ENCODE results near the gene BRINP3. TPM values are rescaled to one million over a fixed set of nuclear protein-coding genes. Genes with fewer than 3 reads are reported as not detected.
A peak's percentile ranks its signal among the peaks of the same experiment; 100 is the strongest.

The BRINP3 gene
- total and polyA plus RNA-seq, 4 donors, result 24.4 to 86.6 (median 64.1) TPM

DNA sequence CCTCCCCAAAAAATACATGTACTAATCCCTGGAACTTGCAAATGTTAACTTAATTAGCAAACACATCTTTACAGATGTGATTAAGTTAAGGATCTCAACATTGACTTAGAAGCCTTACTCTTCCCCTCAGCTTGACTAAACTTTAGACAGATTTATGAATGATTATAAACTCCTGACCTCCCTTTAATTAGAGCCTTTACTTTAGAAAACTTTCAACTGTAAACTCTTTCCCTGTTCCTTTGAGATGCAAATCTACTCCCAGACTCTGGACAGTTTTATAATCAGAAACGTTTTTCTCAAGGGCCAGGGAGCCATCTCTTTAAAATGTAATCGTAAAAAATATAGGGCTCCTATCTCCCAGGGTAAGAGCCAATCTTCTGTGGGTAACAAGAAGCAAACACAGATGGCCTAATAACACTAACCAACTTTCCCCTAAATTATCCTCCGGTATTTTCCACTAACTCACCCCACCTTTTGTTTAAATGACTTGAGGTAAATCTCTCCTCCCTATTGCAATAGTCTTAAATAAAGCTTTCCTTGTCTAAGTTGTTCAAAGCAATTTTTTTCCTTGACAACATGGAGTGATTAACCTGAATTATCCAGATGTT lies 284.1 kb downstream of the BRINP3 start:
- no peaks in the 10 kb centered on the region for H3K36me3 ChIP-seq (ENCODE audit: control insufficient read depth, insufficient read depth, low read length)
- DNase-seq (ENCODE audit: low read depth in 4 of 6, low spot score in 6 of 6), result no peak
- H3K27ac ChIP-seq (ENCODE audit: low read depth, low read length), result no peak overlapping the region
- H3K4me3 ChIP-seq (ENCODE audit: low read depth, low read length), result no peak overlapping the region
- peaks cover 3% of the 10 kb centered on the region for H3K9me3 ChIP-seq (ENCODE audit: control insufficient read depth, insufficient read depth, low read length)
- H3K4me1 ChIP-seq (ENCODE audit: control insufficient read depth, insufficient read depth, low read length), result no peaks in the 10 kb centered on the region
- no peaks in the 10 kb centered on the region for H3K27me3 ChIP-seq (ENCODE audit: control insufficient read depth, insufficient read depth, low read length)
- WGBS (ENCODE audit: insufficient coverage), result 20% methylated on average over 1 of the region's 3 CpGs

DNA sequence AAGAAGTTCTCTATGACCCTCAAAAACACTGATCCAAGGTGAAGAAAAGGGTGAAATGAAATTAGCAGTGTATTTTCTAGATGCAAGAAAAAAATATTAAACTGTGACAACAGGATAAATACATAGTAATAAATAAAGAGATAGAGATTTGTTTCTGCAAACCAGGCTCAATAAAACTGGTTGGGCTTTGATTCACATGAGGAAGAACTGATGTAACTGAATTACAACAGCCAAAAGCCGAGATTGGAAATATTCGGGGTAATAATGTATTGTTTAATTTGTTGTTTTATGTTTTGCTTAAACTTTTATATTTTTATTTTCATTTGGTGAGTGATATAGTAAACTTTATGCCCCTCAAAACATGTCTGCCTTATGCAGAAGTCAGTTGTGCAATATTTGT lies 285.0 kb downstream of the BRINP3 start:
- H3K4me3 ChIP-seq (ENCODE audit: low read depth, low read length), result no peak overlapping the region
- WGBS (ENCODE audit: insufficient coverage), result no CpG with 5 or more reads among the region's 2 CpGs
- no peaks in the 10 kb centered on the region for H3K36me3 ChIP-seq (ENCODE audit: control insufficient read depth, insufficient read depth, low read length)
- no peaks in the 10 kb centered on the region for H3K4me1 ChIP-seq (ENCODE audit: control insufficient read depth, insufficient read depth, low read length)
- no peak overlapping the region for H3K27ac ChIP-seq (ENCODE audit: low read depth, low read length)
- no peak for DNase-seq (ENCODE audit: low read depth in 4 of 6, low spot score in 6 of 6)
- no peaks in the 10 kb centered on the region for H3K27me3 ChIP-seq (ENCODE audit: control insufficient read depth, insufficient read depth, low read length)
- no peaks in the 10 kb centered on the region for H3K9me3 ChIP-seq (ENCODE audit: control insufficient read depth, insufficient read depth, low read length)

DNA sequence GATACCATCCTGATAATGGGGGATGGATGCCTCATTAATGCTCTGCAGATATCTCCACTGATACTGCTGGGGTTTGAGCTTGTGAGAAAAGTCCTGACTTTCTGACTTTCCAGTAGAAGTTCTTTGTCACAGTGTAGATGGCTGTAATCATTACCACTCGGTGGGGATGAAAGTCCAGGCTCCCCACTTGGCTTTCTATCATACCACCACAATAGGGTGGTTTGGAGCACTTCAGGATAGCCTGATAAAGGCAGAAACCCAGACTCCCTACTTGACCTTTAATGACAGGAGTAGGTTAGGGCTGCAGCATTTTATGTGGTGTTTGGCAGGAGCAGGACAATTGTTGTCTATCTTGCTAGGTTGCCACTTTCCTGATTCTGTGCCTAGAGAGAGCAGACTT lies 294.1 kb downstream of the BRINP3 start:
- H3K4me1 ChIP-seq (ENCODE audit: control insufficient read depth, insufficient read depth, low read length), result no peaks in the 10 kb centered on the region
- H3K36me3 ChIP-seq (ENCODE audit: control insufficient read depth, insufficient read depth, low read length), result no peaks in the 10 kb centered on the region
- no CpG with 5 or more reads among the region's 1 CpG for WGBS (ENCODE audit: insufficient coverage)
- no peak overlapping the region for H3K27ac ChIP-seq (ENCODE audit: low read depth, low read length)
- no peaks in the 10 kb centered on the region for H3K9me3 ChIP-seq (ENCODE audit: control insufficient read depth, insufficient read depth, low read length)
- no peaks in the 10 kb centered on the region for H3K27me3 ChIP-seq (ENCODE audit: control insufficient read depth, insufficient read depth, low read length)
- no peak for DNase-seq (ENCODE audit: low read depth in 4 of 6, low spot score in 6 of 6)
- no peak overlapping the region for H3K4me3 ChIP-seq (ENCODE audit: low read depth, low read length)

DNA sequence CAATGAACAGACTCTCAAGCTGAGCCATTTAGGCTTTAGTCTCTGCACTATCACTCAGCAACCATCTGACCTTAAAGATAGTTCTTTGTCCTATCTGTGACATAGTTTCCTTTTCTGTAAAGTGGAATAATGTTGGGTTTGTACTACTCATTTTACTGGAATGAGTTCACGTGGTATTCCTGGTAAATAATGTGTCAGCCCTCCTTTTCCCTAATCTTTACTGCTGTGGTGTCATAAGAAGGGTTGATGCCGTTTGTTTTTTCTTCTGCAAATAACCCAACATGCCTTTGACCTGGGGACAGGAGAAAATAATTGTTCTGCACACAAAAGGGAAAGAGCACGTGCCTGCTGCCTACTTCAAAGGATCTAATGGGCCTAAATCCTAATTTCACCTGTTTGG lies 297.8 kb downstream of the BRINP3 start:
- WGBS (ENCODE audit: insufficient coverage), result no CpG with 5 or more reads among the region's 3 CpGs
- no peak for DNase-seq (ENCODE audit: low read depth in 4 of 6, low spot score in 6 of 6)
- Histone ChIP-seq H3K4me3 (ENCODE audit: low read depth, low read length) (no peak overlapping the region), H3K4me1 (ENCODE audit: control insufficient read depth, insufficient read depth, low read length) (no peaks in the 10 kb centered on the region), H3K27me3 (ENCODE audit: control insufficient read depth, insufficient read depth, low read length) (no peaks in the 10 kb centered on the region), H3K27ac (ENCODE audit: low read depth, low read length) (no peak overlapping the region), H3K36me3 (ENCODE audit: control insufficient read depth, insufficient read depth, low read length) (no peaks in the 10 kb centered on the region), H3K9me3 (ENCODE audit: control insufficient read depth, insufficient read depth, low read length) (no peaks in the 10 kb centered on the region)

DNA sequence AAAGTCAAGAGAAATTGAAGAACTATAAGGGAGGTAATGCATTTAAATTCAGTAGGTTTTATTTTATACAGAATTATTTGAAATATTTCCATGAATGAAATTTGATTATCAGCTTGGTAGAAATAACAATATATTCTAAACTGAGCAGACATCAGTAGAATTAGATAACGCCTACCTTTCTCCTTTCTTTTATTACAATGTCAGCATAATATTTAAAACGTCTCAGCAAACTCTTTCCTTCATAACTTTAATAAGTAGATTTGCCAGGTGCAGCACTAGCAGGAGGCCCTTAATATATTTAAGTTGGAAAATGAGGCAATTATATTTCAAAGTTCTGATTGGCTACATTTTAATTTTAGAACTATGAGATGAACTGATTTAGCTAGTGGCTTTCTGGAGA lies 298.8 kb downstream of the BRINP3 start:
- peak in 1 of 6 donors; percentile 14 for DNase-seq (ENCODE audit: low read depth in 4 of 6, low spot score in 6 of 6)
- Histone ChIP-seq H3K27me3 (ENCODE audit: control insufficient read depth, insufficient read depth, low read length) (no peaks in the 10 kb centered on the region), H3K4me1 (ENCODE audit: control insufficient read depth, insufficient read depth, low read length) (no peaks in the 10 kb centered on the region), H3K36me3 (ENCODE audit: control insufficient read depth, insufficient read depth, low read length) (no peaks in the 10 kb centered on the region), H3K4me3 (ENCODE audit: low read depth, low read length) (no peak overlapping the region), H3K9me3 (ENCODE audit: control insufficient read depth, insufficient read depth, low read length) (no peaks in the 10 kb centered on the region), H3K27ac (ENCODE audit: low read depth, low read length) (no peak overlapping the region)
- WGBS (ENCODE audit: insufficient coverage), result no CpG with 5 or more reads among the region's 2 CpGs

DNA sequence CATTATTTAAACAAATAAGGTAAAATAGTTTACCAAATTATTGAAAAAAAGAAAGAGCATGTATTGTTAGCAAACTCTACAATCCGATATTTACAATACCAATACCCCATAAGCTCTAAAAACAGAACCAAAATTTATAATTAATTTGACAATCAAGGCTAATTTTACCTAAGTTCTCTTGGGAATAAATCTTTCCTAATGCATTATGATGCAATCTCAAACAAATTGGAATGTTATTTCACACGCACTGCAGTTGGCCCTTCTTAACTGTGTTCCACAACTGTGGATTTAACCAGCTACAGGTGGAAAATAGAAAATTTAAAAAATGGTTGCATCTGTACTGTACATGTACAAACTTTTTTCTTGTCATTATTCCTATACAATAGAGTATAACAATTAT lies 300.1 kb downstream of the BRINP3 start:
- DNase-seq (ENCODE audit: low read depth in 4 of 6, low spot score in 6 of 6), result no peak
- no peaks in the 10 kb centered on the region for H3K27me3 ChIP-seq (ENCODE audit: control insufficient read depth, insufficient read depth, low read length)
- no peaks in the 10 kb centered on the region for H3K4me1 ChIP-seq (ENCODE audit: control insufficient read depth, insufficient read depth, low read length)
- no peak overlapping the region for H3K4me3 ChIP-seq (ENCODE audit: low read depth, low read length)
- H3K9me3 ChIP-seq (ENCODE audit: control insufficient read depth, insufficient read depth, low read length), result no peaks in the 10 kb centered on the region
- H3K36me3 ChIP-seq (ENCODE audit: control insufficient read depth, insufficient read depth, low read length), result no peaks in the 10 kb centered on the region
- no CpG with 5 or more reads among the region's 2 CpGs for WGBS (ENCODE audit: insufficient coverage)
- no peak overlapping the region for H3K27ac ChIP-seq (ENCODE audit: low read depth, low read length)

DNA sequence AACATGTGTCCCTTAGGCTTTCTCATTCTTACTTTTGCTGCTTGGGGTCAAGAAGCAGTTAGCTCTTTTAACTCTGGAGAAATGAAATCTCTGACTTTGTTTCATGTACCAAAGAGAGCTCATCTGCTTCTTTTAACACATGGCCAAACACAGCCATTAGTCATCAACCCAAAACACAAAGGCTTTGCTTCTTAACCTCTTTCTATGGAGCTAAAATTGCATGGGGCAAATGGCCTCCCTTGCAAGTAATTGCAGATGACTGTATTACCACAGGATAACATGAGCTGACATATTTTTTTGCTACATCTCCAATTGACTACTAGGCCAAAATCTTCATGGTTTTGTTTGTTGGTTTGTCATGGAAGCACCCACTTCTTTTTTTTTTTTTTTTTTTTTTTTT lies 300.9 kb downstream of the BRINP3 start:
- H3K4me3 ChIP-seq (ENCODE audit: low read depth, low read length), result no peak overlapping the region
- H3K27me3 ChIP-seq (ENCODE audit: control insufficient read depth, insufficient read depth, low read length), result no peaks in the 10 kb centered on the region
- H3K36me3 ChIP-seq (ENCODE audit: control insufficient read depth, insufficient read depth, low read length), result no peaks in the 10 kb centered on the region
- DNase-seq (ENCODE audit: low read depth in 4 of 6, low spot score in 6 of 6), result no peak
- no peaks in the 10 kb centered on the region for H3K4me1 ChIP-seq (ENCODE audit: control insufficient read depth, insufficient read depth, low read length)
- H3K27ac ChIP-seq (ENCODE audit: low read depth, low read length), result no peak overlapping the region
- H3K9me3 ChIP-seq (ENCODE audit: control insufficient read depth, insufficient read depth, low read length), result no peaks in the 10 kb centered on the region

DNA sequence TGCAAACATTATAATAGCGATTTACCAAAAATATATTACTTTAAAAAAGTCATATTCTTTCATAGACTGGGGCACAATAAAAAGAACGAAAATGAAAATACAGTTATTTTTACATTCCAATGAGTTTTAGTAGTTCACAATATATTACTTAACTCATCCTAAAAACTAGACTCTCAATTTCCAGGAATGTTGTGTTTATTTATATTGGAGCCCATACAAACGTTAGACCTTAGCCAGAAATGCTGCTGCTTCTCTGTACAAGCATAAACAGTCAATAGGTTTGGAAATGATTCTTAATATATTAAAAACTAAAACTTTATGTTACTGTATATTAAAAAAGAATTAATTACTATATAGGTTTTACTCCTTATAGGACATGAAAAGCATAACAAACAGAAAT lies 302.3 kb downstream of the BRINP3 start:
- Histone ChIP-seq H3K27ac (ENCODE audit: low read depth, low read length) (no peak overlapping the region), H3K27me3 (ENCODE audit: control insufficient read depth, insufficient read depth, low read length) (no peaks in the 10 kb centered on the region), H3K36me3 (ENCODE audit: control insufficient read depth, insufficient read depth, low read length) (no peaks in the 10 kb centered on the region), H3K4me3 (ENCODE audit: low read depth, low read length) (no peak overlapping the region), H3K9me3 (ENCODE audit: control insufficient read depth, insufficient read depth, low read length) (no peaks in the 10 kb centered on the region), H3K4me1 (ENCODE audit: control insufficient read depth, insufficient read depth, low read length) (no peaks in the 10 kb centered on the region)
- WGBS (ENCODE audit: insufficient coverage), result no CpG with 5 or more reads among the region's 3 CpGs
- no peak for DNase-seq (ENCODE audit: low read depth in 4 of 6, low spot score in 6 of 6)

DNA sequence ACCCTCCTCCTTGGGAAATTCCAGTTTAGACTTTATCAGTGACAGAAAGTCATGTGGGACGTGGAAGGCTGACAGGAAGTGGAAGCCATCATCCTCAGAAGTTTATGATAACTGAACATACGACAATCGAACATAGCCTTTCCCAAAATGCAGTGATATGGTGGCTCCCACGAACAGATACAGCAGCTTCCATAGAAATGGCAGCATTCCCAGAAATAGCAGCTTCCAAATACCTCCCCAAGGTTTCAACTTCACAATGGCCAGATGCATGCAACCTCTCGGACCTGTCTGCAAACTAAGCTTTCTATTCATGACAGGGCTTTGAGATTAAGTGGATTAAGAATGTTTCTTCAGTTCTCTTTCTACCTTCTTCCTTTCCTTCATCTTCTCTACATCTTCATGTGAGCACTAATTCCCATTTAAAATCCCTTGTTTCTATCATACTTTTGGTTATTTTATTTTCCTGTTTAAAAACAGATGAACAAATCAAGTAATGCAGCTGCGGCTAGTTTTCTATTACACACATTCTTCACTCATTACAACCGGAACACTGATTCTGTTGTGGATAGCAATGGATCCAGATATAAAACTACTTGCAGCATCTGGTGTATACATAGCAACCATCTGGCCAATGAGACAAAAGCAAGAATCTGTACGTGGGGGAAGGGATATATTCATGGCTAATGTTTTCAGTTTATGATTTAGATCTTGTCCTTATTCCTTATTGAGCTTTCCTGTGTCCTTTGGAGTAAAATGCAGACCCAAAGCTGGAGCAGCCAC lies 304.8 kb downstream of the BRINP3 start:
- no peaks in the 10 kb centered on the region for H3K36me3 ChIP-seq (ENCODE audit: control insufficient read depth, insufficient read depth, low read length)
- no peaks in the 10 kb centered on the region for H3K9me3 ChIP-seq (ENCODE audit: control insufficient read depth, insufficient read depth, low read length)
- 85% methylated on average over 4 of the region's 8 CpGs for whole genome bisulfite sequencing (ENCODE audit: insufficient coverage)
- peak in 2 of 6 donors; percentile 16 to 72 for DNase-seq (ENCODE audit: low read depth in 4 of 6, low spot score in 6 of 6)
- no peak overlapping the region for H3K4me3 ChIP-seq (ENCODE audit: low read depth, low read length)
- H3K4me1 ChIP-seq (ENCODE audit: control insufficient read depth, insufficient read depth, low read length), result no peaks in the 10 kb centered on the region
- H3K27ac ChIP-seq (ENCODE audit: low read depth, low read length), result no peak overlapping the region
- no peaks in the 10 kb centered on the region for H3K27me3 ChIP-seq (ENCODE audit: control insufficient read depth, insufficient read depth, low read length)

DNA sequence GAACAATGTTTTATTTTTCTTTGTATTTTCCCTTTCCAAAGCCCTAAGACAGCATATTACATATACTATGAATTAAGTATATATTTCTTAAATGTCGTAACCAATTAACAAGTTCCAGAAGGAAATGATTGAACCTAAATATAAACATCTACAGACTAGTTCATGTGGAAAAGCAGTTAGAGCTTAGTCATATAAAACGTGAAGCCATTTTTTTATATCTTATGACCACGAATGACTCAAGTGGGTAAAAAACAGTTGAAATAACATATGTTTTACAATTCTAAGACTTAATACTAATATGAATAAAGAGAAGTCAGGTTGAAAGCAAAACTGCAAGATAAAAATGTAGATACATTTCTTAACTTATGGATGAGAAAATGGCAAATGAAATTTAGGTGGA lies 307.3 kb downstream of the BRINP3 start:
- H3K4me1 ChIP-seq (ENCODE audit: control insufficient read depth, insufficient read depth, low read length), result no peaks in the 10 kb centered on the region
- H3K36me3 ChIP-seq (ENCODE audit: control insufficient read depth, insufficient read depth, low read length), result no peaks in the 10 kb centered on the region
- no peaks in the 10 kb centered on the region for H3K27me3 ChIP-seq (ENCODE audit: control insufficient read depth, insufficient read depth, low read length)
- H3K9me3 ChIP-seq (ENCODE audit: control insufficient read depth, insufficient read depth, low read length), result no peaks in the 10 kb centered on the region
- H3K27ac ChIP-seq (ENCODE audit: low read depth, low read length), result no peak overlapping the region
- DNase-seq (ENCODE audit: low read depth in 4 of 6, low spot score in 6 of 6), result no peak
- WGBS (ENCODE audit: insufficient coverage), result no CpG with 5 or more reads among the region's 3 CpGs
- no peak overlapping the region for H3K4me3 ChIP-seq (ENCODE audit: low read depth, low read length)

Measured in spinal cord (tissue), 10 donors.